SK-N-MC (cell line): Measurements from ENCODE around the gene DUS3L.
A peak's percentile ranks its signal among the peaks of the same experiment; 100 is the strongest.

Experiments
- EZH2 ChIP-seq: fragments of 200-600 bp; sonication (generic); IDR thresholded peaks from one replicate; pipeline ENCODE4 v1.6.1; 2017; ENCODE audit warnings: antibody characterized with exemption
- FOXP2 ChIP-seq: optimal IDR thresholded peaks from 2 replicates; pipeline ENCODE3; 2011; ENCODE audit warnings: mild to moderate bottlenecking, moderate library complexity; ENCODE audit not compliant: insufficient read depth; ENCODE audit errors: extremely low read length, control extremely low read depth
- POLR2AphosphoS5 ChIP-seq: IDR thresholded peaks from 2 replicates; pipeline ENCODE4 v1.6.1; 2012; ENCODE audit warnings: mild to moderate bottlenecking, low read depth, low read length, borderline replicate concordance

- TF ChIP-seq FOXP2, result peak; percentile 25
- TF ChIP-seq POLR2AphosphoS5, result peak; percentile 75; the same call in 1 of the 2 replicates
- TF ChIP-seq EZH2, result no peak
These were observed at the start of gene DUS3L for GRCh38 chr19:5790559-5791520.
